ENCODE data around the gene BRSK1.

Gene BRSK1

DNA sequence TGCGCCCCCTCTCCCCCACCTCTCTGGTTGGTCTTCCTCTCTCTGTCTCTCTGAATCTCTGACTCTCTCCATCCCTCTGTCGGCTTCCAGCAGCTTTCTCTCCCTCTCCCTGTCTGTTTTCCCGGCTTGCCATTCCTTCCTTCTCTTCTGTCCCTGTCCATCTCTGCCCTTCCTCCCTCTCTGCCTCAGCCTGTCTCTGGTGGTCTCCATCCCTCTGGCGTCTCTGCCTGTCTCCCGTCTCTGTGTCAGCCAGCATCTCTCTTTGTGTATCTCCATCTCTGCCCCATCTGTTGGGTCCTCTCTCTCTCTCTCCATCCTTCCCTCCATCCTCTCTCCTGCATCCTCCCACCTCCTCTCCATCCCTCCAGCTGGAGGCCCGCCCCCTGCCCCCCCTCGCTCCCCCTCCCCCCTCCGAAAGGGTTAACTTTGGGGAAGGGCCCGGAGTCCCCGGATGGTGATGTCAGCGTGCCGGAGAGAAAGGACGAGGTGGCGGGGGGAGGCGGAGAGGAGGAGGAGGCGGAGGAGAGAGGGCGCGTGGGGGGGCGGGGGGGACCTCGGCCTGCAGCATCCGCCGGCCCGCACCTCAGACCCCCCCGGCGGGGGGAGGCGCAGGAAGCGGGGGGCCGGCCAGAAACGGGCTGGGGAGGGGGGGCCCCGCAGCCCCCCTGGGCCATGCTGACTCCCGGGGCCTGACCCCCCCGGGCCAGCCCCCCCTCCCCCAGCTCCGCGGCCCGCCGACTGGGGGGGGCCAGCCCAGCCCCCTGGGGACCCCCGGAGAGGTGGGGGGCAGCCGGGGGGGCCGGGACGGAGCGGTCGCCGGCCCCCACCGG lies at the start of gene BRSK1:
TSS of gene BRSK1 (plus strand) at position 450 of the 830 bp plus-strand sequence. CDS start 446 bp downstream, outside the sequence.
- peak in 1 of 3 donors; percentile 41 for DNase-seq (ENCODE audit: low read depth in 3 of 3)

DNA sequence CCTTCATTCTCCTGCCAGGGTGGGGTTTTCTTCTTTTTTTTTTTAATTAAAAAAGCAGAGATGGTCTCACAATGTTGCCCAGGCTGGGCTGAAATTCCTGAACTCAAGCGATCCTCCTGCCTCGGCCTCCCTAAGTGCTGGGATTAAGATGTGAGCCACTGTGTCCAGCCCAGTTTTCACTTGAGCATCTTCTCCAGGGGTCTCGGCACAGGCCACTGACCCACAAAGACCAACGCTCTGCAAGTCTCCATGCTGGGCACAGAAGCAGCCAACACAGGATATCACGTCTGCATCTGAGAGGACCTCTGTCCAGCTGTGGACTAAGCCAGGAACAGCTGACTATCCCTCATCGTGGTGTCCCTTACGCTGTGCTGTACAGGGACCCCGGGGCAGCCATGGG lies 45.8 kb upstream of the BRSK1 start:
- DNase-seq (ENCODE audit: low read depth in 3 of 3): no peak

DNA sequence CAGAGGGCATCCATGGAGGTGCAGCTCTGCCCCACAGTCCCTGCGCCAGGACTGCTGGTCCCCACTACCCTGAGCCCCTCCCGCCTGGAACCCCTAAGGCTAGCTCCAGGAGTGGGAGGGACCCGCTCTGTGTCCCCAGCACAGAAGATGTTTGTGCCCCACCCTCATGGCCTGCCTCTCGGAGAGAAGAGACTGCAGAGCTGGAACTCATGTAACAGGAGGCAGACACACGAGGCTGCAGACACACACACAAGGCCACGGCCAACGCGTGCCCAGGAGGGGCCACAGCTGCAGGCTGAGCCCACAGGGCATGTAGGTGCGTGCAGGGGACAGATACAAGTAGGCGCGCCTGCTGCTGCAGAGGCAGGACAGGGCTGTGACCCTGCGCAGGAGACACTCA lies 44.8 kb upstream of the BRSK1 start:
- no peak for DNase-seq (ENCODE audit: low read depth in 3 of 3)

DNA sequence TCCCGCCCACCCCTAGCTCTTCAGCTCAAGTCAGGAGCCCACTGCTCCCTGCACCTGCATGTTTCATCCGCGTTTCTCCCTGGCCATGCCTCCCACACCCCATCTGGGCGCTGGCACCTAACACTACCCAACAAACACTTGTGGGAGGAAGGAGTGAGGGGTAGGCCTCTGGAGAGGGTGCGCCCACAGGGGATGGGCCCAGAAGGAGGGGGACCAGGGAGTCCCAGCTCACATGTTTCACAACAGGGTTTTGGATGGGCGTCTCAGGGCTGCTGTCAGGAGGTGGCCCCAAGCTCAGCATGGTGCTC lies 43.1 kb upstream of the BRSK1 start:
- no peak for DNase-seq (ENCODE audit: low read depth in 3 of 3)

DNA sequence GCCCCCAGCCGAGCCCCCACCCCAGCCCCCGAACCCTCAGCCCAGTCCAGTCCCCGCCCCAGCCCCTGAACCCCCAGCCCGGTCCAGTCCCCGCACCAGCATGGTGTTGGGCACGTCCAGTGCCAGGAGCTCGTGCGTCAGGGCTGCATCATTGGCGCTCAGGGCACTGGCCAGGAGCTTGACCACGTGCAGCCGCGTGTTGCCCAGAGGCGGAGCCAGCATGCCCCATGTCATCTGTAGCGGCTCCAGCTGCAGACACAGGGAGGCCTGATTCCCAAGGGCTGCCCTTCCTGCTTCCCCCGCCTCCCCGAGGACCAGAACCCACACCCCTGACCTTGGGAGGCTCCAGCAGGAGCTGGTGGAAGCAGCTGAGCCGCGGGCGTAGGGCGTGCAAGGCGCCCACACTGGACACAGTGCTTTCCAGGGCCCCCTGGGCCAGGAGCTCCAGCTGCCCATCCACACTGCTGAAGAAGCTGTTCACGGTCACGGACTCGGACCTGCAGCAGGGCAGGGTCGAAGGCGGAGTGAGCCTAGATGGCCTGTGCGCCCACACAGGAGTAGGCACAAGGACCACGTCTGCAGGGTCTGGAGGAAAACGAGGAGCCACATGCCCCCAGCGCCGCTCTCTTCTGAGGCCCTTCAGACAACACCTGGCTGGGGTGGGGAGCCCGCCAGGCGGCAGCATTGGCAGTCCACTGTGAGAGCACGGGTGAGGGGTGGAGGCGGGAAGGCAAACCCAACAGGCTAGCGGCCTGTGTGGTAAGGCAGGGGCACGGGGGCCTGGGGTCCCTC lies 42.5 kb upstream of the BRSK1 start:
- DNase-seq (ENCODE audit: low read depth in 3 of 3): no peak

DNA sequence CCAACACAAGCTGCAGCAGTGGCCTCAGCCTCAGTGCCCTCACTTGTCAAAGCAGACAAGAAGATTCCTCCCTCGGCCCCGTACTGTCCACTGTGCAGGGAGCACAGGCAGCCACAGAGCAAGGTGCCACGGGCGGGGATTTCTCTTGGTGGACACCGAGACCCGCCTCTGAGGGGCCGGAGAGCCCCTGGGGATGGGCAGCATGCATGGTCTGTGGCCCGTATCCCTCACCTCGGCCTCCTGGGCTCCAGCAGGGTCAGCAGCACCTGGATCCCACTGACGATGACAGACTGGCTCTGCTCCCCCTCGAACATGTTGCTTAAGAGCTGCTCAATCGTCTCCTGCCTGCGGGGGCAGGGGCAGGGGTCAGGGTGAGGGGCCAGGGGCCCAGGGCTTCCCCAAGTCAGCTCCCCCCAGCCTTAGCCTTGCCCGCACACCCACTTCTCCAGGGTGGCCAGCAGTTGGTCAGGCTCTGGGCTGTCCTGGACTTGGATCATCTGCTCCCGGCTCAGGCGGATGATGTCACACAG lies 41.8 kb upstream of the BRSK1 start:
- DNase-seq (ENCODE audit: low read depth in 3 of 3): no peak

DNA sequence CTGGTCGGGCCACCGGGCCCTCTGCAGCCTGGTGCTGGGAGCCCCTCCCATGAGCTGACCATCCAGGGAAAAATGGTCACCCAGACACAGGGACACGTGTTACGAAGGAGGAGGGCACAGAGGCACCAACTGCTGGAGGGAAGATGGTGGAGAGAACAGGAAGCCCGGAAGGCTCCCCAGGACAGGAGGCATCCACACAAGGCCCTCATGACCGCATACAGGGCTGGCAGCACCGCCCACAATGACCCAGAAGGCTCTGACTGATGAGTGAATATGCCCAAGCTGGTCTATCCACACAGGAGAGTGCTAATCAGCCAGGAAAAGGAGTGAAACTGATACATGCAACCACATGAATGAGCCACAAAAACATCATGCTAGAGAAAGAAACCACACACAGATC lies 41.3 kb upstream of the BRSK1 start:
- no peak for DNase-seq (ENCODE audit: low read depth in 3 of 3)

DNA sequence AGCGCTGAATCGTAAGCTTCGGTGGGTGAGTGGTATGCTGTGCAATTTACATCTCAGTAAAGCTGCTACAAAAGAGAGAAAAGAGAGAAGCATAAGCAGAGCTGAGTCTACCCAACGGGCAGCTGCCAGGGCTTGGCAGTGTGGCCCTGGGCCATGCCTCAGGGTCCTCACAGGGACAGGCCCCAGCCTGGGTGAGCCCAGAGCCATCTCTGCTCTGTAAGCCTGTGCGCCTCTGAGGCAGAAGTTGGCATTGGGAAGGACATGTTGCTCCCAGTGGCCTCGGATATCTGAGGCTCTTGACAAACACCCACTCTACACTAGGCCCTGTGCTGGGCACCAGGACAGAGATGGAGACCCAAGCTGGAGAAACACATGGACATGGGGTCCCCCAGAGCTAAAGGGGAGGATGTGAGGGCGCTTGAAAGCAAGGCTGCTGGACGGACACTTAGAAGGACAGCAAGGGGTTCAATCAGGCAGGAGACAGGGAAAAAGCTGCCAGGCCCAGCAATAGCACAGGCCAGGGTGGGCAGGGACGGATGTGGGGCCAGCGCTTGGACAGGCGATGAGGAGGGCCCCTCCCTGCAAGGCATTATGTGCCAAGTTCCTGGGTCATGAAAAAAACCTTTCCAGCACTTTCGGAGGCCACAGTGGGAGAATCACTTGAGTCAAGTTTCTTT lies 39.7 kb upstream of the BRSK1 start:
- DNase-seq (ENCODE audit: low read depth in 3 of 3): no peak

DNA sequence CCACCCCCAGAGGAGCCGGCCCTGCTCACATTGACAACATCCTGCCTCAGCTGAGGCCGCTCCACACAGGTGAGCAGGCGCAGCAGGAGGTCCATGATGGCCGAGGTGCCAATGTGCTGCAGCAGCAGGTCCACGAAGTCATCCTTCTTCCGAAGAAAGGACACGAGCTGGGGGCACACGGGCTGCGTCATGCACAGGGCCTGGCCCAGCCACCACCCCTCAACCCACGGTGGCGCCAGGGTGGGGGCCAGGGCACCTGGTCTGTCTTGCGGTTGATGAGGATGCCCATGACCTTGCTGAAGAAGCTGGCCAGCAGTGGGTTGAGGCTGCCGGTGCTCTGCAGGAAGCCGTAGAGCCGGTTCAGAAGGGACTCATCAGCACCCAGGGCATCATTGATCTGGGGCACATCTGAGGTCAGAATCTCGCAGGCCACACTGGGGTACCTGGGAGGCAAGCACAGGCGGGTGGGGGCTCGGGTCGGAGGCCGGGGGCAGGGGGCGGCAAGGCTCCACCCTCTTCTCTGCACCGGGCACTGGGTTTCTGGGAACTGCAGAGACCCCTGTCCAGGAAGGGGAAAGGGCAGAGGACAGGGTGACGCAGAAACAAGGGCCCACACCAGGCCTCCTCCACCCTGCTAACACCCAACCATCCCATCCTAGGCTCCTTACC lies 38.4 kb upstream of the BRSK1 start:
- no peak for DNase-seq (ENCODE audit: low read depth in 3 of 3)

DNA sequence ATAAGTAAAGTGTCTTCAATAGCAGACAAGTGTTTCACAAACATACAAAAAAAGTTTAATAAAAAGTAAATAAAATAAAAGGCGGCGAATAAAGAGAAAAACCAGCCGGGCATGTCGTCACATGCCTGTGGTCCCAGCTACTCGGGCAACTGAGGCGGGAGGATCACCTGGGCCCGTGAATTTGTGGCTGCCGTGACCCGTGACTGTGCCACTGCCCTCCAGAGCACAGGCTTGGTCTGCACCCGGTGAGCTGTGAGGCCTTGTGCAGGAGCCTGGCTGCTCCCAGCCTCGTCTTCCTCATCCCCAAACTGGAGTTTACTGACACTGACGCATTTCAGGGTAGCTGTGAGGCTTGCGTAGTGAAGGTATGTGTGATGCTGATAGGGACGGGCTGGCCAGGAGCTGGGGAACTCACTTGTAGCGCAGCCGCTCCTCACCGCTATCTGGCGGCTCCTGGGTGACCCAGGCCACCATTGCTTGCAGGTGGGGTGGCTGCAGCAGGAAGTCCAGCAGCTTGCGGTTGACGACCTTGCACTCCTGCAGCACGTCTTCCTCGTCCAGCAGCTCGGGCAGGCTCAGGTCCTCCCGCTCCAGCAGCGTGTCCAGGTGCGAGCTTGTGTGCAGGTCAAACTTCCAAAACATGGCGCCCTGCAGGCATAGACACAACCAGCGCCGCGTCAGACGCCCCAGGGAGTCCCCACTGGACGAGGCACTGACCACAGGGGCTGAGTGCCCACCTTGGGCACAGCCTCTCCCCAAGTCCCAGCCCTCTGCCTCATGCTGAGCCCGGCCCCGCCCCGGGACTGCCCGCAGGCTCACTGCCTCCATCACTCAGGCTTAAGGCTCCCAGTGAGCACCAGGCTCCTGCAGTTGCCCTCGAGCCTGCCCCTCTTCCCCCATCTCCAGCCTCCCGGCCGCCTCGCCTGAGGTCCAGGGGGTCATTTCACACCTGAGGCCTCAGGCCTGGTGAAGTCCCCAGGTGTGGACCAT lies 37.0 kb upstream of the BRSK1 start:
- no peak for DNase-seq (ENCODE audit: low read depth in 3 of 3)

DNA sequence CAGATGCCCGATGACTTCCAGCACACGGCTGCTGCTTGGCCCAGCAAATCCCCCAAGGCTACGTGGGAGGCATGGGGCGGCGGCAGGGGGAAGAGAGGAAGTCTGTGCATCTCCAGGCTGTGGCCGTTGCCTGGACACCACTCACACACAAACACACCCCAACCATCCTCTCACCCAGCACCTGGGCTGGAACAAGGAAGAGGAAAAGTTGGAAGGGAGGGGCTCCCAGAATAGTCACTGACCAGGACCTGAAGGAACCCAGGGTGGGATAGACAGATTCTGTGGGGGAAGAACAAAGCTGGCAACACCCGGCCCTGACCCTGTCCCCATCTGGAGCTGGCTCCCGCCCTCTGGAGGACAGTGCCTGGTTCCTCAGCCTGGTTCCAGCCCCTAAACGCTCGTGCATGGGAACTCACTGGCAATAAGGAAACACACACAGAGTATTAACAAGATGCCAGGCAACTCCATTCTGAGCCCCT lies 36.1 kb upstream of the BRSK1 start:
- no peak for DNase-seq (ENCODE audit: low read depth in 3 of 3)

DNA sequence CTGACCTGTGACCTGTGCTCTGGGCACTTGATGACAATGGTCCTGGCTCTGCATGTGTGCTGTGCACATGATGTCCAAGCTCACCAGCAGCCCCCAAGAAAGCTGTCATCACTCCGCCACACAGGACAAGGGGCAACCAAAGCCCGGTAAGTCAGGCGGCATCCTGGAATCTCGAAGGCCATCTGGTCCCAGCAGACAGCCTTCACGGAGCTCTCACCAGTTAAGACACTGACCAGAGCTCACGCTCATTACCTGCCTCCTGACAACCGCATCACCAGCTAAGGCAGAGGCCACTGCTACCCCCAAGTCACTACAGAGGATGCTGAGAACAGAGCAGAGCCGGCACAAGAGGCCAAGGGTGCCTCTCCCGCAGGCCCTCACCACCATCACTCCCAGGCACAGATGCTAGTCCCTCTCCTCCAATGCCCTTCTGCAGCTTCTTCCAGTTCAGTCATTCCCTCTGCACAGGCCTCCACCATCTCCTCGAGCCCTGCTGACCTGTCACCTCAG lies 35.6 kb upstream of the BRSK1 start:
- DNase-seq (ENCODE audit: low read depth in 3 of 3): no peak

DNA sequence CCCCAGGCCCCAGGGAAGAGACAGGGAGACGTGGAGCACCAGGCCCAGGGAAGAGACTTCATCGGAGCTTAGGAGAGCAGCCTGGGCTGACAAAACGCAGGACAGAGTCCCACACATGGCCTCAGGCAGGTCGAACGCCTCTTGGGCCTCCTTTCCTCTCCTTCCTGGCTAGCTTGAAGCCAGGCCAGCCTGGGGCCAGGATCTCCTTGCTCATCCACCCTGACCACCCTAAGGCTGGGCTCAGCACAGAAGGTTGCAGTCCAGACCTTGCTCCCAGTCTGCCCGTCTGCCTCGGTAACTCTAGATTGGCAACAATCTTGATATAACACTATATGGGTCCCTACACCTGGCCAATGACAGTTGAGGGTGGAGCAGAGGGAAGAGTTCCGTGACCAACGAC lies 35.1 kb upstream of the BRSK1 start:
- no peak for DNase-seq (ENCODE audit: low read depth in 3 of 3)

DNA sequence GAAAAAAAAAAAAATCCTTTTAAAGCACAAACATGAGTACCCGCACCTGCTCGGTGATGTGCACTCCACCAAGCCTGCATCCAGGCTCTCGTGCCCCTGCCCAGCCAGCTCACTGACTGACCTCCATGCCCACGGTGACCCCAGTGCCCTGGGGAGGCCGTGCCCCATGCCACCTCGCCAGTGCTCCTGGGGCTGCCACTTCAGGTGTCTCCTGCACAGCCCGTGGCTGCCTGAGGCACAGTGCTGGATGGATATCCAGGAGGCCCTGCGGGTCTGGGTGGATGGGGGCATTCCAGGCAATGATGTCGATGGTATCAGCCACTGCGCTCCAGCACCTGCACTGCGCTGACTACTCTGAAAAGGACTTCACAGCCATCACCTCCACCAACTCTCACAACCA lies 34.0 kb upstream of the BRSK1 start:
- no peak for DNase-seq (ENCODE audit: low read depth in 3 of 3)

DNA sequence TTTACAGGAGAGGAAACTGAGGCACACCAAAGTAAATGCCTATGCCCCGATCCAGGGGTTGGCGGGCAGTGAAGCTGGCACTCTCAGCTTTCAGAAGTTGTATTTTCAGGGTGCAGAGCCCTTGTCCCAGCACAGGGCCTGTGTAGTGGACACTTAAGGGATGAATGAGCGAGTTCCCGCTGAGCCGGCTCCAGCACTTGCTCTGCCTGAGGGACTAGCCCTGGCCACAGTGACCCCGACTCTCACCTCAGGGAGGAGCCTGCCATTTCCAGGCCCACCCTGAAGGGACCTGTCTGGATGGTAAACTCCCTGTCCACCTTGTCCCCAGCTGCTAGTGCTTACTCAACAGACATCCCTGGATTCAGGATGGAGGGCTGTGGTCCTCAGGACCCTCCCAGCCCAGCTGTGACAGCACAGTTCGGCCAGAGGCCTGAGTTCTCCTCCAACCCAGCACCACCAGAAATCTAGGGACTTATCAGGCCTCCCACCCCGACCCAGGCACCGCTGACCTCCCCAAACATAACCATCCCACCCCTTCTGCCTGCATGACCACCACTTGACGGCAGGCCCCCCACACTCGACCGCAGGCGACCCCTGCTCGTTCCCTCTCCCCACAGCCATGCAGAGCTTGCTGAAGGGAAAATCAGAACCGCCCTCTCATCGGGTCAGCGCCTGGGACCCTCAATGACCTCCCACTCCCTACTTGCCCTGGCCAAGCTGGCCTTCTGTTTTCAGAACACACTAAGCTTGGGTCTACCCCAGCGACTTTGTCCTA lies 33.3 kb upstream of the BRSK1 start:
- no peak for DNase-seq (ENCODE audit: low read depth in 3 of 3)

DNA sequence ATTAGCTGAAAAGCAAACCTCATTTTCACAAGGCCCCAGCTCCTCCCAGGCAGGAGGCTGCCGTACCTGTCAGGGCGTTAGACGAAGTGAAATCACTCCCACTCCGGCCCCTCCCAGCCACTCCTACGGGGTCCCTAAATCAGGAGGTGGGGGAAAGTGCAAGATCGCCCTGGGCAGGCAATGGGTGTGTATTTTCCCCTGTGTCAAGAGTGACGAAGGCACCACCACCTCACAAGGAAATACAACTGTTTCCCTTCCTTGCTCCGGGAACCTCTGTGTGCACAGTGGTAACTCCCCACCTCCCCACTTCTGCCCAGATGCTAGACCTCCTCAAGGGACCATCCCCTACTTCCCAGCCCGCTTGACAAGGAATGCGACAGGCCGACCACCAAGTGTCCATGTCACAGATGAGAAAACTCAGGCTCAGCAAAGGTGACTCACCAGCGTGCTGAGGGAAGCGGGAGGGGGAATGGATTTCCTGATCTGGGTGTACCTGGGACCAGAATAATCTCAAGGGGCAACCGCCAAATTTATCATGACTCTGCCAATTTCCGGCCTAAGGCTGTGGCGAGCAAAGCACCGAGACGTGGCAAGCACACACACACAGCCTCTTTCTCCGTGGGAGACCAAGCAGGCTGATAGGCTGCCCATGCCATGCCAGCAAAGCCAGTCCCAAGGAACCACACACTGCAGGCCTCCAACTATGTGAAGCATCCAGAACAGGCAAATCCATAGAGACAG lies 32.3 kb upstream of the BRSK1 start:
- no peak for DNase-seq (ENCODE audit: low read depth in 3 of 3)

DNA sequence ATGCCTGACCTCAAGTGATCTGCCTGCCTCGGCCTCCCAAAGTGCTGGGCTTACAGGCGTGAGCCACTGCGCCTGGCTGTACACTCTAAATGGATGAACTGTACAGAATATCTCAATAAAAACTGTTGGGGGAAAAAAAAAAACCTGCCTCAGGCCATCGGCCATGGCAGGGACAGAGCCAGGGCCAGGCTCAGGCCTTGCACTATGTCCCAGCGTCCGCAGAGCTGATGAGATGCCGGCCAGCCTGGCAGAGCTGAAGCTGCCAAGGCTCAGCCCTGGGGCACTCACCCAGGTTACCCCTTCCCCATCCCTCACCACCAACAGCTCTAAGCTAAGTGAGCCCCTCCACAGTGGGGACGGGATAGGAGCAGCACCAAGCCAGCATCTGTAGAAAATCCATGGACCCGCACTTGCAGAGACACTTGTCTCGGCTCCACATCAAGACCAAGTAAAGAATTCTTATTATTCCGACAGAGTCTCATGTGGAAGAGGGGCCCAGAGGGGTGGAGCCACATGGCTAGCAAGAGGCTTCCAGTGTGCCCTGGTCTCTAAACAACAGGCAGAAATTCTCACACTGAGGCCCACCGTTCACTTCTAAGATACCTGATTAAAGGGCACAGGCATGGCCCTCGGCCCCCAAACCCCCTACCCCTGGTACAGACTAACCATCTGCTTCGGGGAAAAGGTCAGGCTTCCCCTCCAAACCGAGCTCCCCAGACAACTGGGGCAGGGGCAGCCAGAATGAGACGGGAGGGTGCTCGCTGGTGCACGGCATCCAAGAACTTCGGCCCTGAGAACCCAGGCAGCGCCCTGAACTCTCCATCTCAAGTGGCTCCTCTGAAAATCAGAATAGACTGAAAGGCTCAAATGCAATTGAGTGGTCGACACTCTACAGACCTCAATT lies 30.8 kb upstream of the BRSK1 start:
- DNase-seq (ENCODE audit: low read depth in 3 of 3): no peak
